BJ (cell line): Measurements from ENCODE around the gene DYNC1H1. TPM values are rescaled to one million over a fixed set of nuclear protein-coding genes. Genes with fewer than 3 reads are reported as not detected.

Source experiments
- CTCF ChIA-PET: fragments of 350-600 bp; formaldehyde crosslinking; extraction: SDS; loops from one replicate; lab custom pipeline; 2021; ENCODE audit warnings: antibody characterized with exemption, inconsistent platforms; lab: Yijun Ruan, JAX
- POLR2A ChIA-PET: fragments of 300-600 bp; sonication (Branson Sonifier 250); formaldehyde crosslinking; extraction: SDS; loops from one replicate; lab custom pipeline; 2021; ENCODE audit warnings: antibody characterized with exemption; lab: Charles Lee
- DNase-seq: peaks from one replicate; pipeline ENCODE4 v3.0.0-alpha.2; 2011; ENCODE audit warnings: low read depth
- H3K27me3 ChIP-seq: 2 replicates; pipeline ENCODE4 v1.6.0; 2011; ENCODE audit warnings: low read length; ENCODE audit not compliant: control insufficient read depth, insufficient read depth
- H3K36me3 ChIP-seq: 2 replicates; pipeline ENCODE4 v1.5.1; 2011; ENCODE audit warnings: low read length; ENCODE audit not compliant: control insufficient read depth, insufficient read depth
- H3K4me3 ChIP-seq: 2 replicates; pipeline ENCODE4 v1.5.1; 2011; ENCODE audit warnings: low read depth, mild to moderate bottlenecking, control low read depth, low read length
- CTCF ChIP-seq: IDR thresholded peaks from 2 replicates; pipeline ENCODE4 v1.5.1; 2011; ENCODE audit warnings: low read depth, mild to moderate bottlenecking, control low read depth, inconsistent platforms, low read length, moderate library complexity; ENCODE audit not compliant: insufficient read depth
- polyA plus RNA-seq: library from polyadenylated mRNA; depleted of rRNA; stranded (reverse); fragments of >200 nt; gene quantifications from 2 replicates; pipeline ENCODE4 v1.2.3, GENCODE V29; 2011

Gene DYNC1H1
- polyA plus RNA-seq, 1 experiment, result 139 TPM

GRCh38 chr14:101926620-101927019 is 37.8 kb upstream of the DYNC1H1 start:
- DNase-seq, result no peak
- no peak for TF ChIP-seq CTCF
- Histone ChIP-seq H3K36me3 (peaks cover 2% of the 10 kb centered on the region), H3K27me3 (no peaks in the 10 kb centered on the region), H3K4me3 (no peak overlapping the region)
- ChIA-PET CTCF (interaction anchor here (0.9 to 1.4 kb wide), 2 partner anchors 16 to 155 kb away, joined by 4 read pairs; no protein-coding TSS in a partner anchor), POLR2A (no interaction called here)

GRCh38 chr14:101927859-101928258 is 36.5 kb upstream of the DYNC1H1 start:
- Histone ChIP-seq H3K27me3 (no peaks in the 10 kb centered on the region), H3K36me3 (peaks cover 2% of the 10 kb centered on the region), H3K4me3 (no peak overlapping the region)
- peak; percentile 93 for DNase-seq
- POLR2A ChIA-PET, result no interaction called here
- TF ChIP-seq CTCF, result no peak
- CTCF ChIA-PET, result interaction anchor here (1.0 to 1.4 kb wide), 2 partner anchors 9 to 91 kb away, joined by 3 read pairs; no protein-coding TSS in a partner anchor

GRCh38 chr14:101928415-101928841 is 35.9 kb upstream of the DYNC1H1 start:
- no peak for TF ChIP-seq CTCF
- no peak for DNase-seq
- POLR2A ChIA-PET, result no interaction called here
- CTCF ChIA-PET, result interaction anchor here (1.0 to 1.4 kb wide), 2 partner anchors 8 to 92 kb away, joined by 3 read pairs; no protein-coding TSS in a partner anchor
- H3K36me3 ChIP-seq, result peaks cover 2% of the 10 kb centered on the region
- H3K4me3 ChIP-seq, result no peak overlapping the region
- no peaks in the 10 kb centered on the region for H3K27me3 ChIP-seq

GRCh38 chr14:101929096-101929495 is 35.3 kb upstream of the DYNC1H1 start:
- DNase-seq, result no peak
- CTCF ChIA-PET, result interaction anchor here (0.6 kb wide), 1 partner anchor 843 kb away, joined by 5 read pairs; no protein-coding TSS in a partner anchor
- POLR2A ChIA-PET, result no interaction called here
- Histone ChIP-seq H3K36me3 (peaks cover 2% of the 10 kb centered on the region), H3K4me3 (no peak overlapping the region), H3K27me3 (no peaks in the 10 kb centered on the region)
- TF ChIP-seq CTCF, result no peak

GRCh38 chr14:101929946-101930345 is 34.4 kb upstream of the DYNC1H1 start:
- no peak for DNase-seq
- ChIA-PET CTCF (interaction anchor here (0.6 kb wide), 1 partner anchor 842 kb away, joined by 5 read pairs; no protein-coding TSS in a partner anchor), POLR2A (no interaction called here)
- TF ChIP-seq CTCF, result no peak
- H3K36me3 ChIP-seq, result peaks cover 2% of the 10 kb centered on the region
- H3K27me3 ChIP-seq, result no peaks in the 10 kb centered on the region
- H3K4me3 ChIP-seq, result no peak overlapping the region
